HepG2 (cell line): Measurements from ENCODE around the gene RHOBTB1. TPM values are rescaled to one million over a fixed set of nuclear protein-coding genes. Genes with fewer than 3 reads are reported as not detected.

ENCODE experiments used
- ATAC-seq: fragments of 200-7000 bp; cut with Tn5 transposase; 3 replicates; pipeline ENCODE4 v1.9.1; 2020; ENCODE audit warnings: mild to moderate bottlenecking, moderate library complexity
- BruUV-seq: library from RNA; stranded (reverse); fragments of 400-500 nt; replicated peaks from 2 replicates; lab custom pipeline; 2021; lab: Mats Ljungman, UMichigan
- CTCF ChIA-PET: fragments of 300-600 bp; formaldehyde crosslinking; extraction: SDS; loops from one replicate; lab custom pipeline; 2021; ENCODE audit warnings: low total read pairs, inconsistent platforms, low intra/inter-chr PET ratio; lab: Yijun Ruan, JAX
- POLR2A ChIA-PET: fragments of 350-600 bp; sonication (Branson Sonifier 250); formaldehyde crosslinking; loops from one replicate; lab custom pipeline; 2020; ENCODE audit warnings: antibody characterized with exemption, inconsistent platforms; lab: Yijun Ruan, JAX
- DNase-seq: peaks from one replicate; pipeline ENCODE4 v3.0.0-alpha.2; 2015; ENCODE audit warnings: low spot score
- FAIRE-seq: peaks from 3 replicates; lab custom pipeline; 2011; peaks lifted over from hg19 to GRCh38; lab: Jason Lieb, UNC
- H2AFZ ChIP-seq: one replicate; pipeline ENCODE4 v1.6.1; 2011; ENCODE audit warnings: low read length, inconsistent platforms
- H3K27ac ChIP-seq: fragments of 300-600 bp; 3 replicates; pipeline ENCODE4 v1.8.0; 2011; ENCODE audit warnings: mixed run types, mild to moderate bottlenecking, mixed read lengths, low read length, inconsistent platforms; ENCODE audit not compliant: insufficient read depth; ENCODE audit errors: extremely low read length
- H3K27me3 ChIP-seq, 2 experiments: fragments of 200-600 bp in 1 of 2; 2 replicates in 1 of 2; 3 replicates in 1 of 2; pipeline versions ENCODE4 v1.6.0 to v1.8.0; 2011; ENCODE audit warnings: low read length in 2 of 2, mild to moderate bottlenecking in 2 of 2, moderate library complexity in 2 of 2, inconsistent platforms in 1 of 2; ENCODE audit not compliant: insufficient read depth in 2 of 2, control insufficient read depth in 1 of 2
- H3K36me3 ChIP-seq, 2 experiments: fragments of 200-600 bp in 1 of 2; replicated peaks in 1 of 2; 2 replicates in 1 of 2; 3 replicates in 1 of 2; pipeline versions ENCODE4 v1.5.1 to v1.8.0; 2011; ENCODE audit warnings: low read length in 2 of 2, inconsistent platforms in 1 of 2; ENCODE audit not compliant: insufficient read depth in 2 of 2, control insufficient read depth in 1 of 2
- H3K4me1 ChIP-seq: 2 replicates; pipeline ENCODE4 v1.5.1; 2012; ENCODE audit warnings: low read length, inconsistent platforms; ENCODE audit not compliant: insufficient read depth
- H3K4me2 ChIP-seq: 2 replicates; pipeline ENCODE4 v1.6.0; 2011; ENCODE audit warnings: low read depth, low read length, inconsistent platforms
- H3K4me3 ChIP-seq, 3 experiments: fragments of 200-600 bp in 1 of 3; sonication (generic), shearing (Covaris generic) in 1 of 3; replicated peaks in 1 of 3; 2 replicates each; pipeline ENCODE4 v1.5.1; 2011 to 2016; ENCODE audit warnings: low read length in 3 of 3, inconsistent platforms in 2 of 3, low read depth in 2 of 3, mild to moderate bottlenecking in 2 of 3, control low read depth in 1 of 3, mixed read lengths in 1 of 3; ENCODE audit not compliant: insufficient read depth in 1 of 3
- H3K79me2 ChIP-seq: one replicate; pipeline ENCODE4 v1.6.1; 2011; ENCODE audit warnings: low read length, inconsistent platforms; ENCODE audit not compliant: insufficient read depth
- H3K9ac ChIP-seq: 2 replicates; pipeline ENCODE4 v1.6.0; 2011; ENCODE audit warnings: mild to moderate bottlenecking, low read depth, low read length, inconsistent platforms; ENCODE audit not compliant: insufficient read depth
- H3K9me3 ChIP-seq: 2 replicates; pipeline ENCODE4 v1.5.1; 2012; ENCODE audit warnings: mild to moderate bottlenecking, low read length
- H4K20me1 ChIP-seq: 2 replicates; pipeline ENCODE4 v1.6.0; 2011; ENCODE audit warnings: inconsistent platforms, mild to moderate bottlenecking, low read length, moderate library complexity; ENCODE audit not compliant: insufficient read depth
- ATF2 ChIP-seq: sonication (generic); formaldehyde crosslinking; IDR thresholded peaks from 2 replicates; pipeline ENCODE4 v1.4.0; 2020; ENCODE audit warnings: missing genetic modification reagents
- HMGXB3 ChIP-seq: sonication (generic); formaldehyde crosslinking; IDR thresholded peaks from 2 replicates; pipeline ENCODE4 v1.4.0; 2020; ENCODE audit warnings: missing genetic modification reagents, borderline replicate concordance
- IKZF4 ChIP-seq: sonication (generic); formaldehyde crosslinking; IDR thresholded peaks from 2 replicates; pipeline ENCODE4 v1.5.1; 2020; ENCODE audit warnings: borderline replicate concordance, mild to moderate bottlenecking, low read depth, missing genetic modification reagents; ENCODE audit errors: not compliant biosample characterization
- KMT2A ChIP-seq: sonication (generic); formaldehyde crosslinking; IDR thresholded peaks from 2 replicates; pipeline ENCODE4 v1.4.0; 2020; ENCODE audit warnings: missing genetic modification reagents
- NR3C1 ChIP-seq: sonication (generic); formaldehyde crosslinking; IDR thresholded peaks from 2 replicates; pipeline ENCODE4 v1.4.0; 2020; ENCODE audit warnings: missing genetic modification reagents
- SALL1 ChIP-seq: sonication (generic); formaldehyde crosslinking; IDR thresholded peaks from 2 replicates; pipeline ENCODE4 v1.8.0; 2022; ENCODE audit warnings: mild to moderate bottlenecking, missing genetic modification reagents
- SAP130 ChIP-seq: IDR thresholded peaks from 2 replicates; pipeline ENCODE4 v1.6.1; 2016; ENCODE audit warnings: low read depth
- SMAD9 ChIP-seq: sonication (generic); formaldehyde crosslinking; IDR thresholded peaks from 2 replicates; pipeline ENCODE4 v1.5.1; 2020; ENCODE audit warnings: mild to moderate bottlenecking, missing genetic modification reagents
- TCF7L2 ChIP-seq: IDR thresholded peaks from 2 replicates; pipeline ENCODE4 v1.6.1; 2011; ENCODE audit warnings: mild to moderate bottlenecking, low read depth, low read length, moderate library complexity
- XRCC5 ChIP-seq: fragments of 200-400 bp; formaldehyde crosslinking; optimal IDR thresholded peaks from 2 replicates; pipeline ENCODE3; 2017; ENCODE audit warnings: mild to moderate bottlenecking, low read length
- ZFP62 ChIP-seq: sonication (generic); formaldehyde crosslinking; IDR thresholded peaks from 2 replicates; pipeline ENCODE4 v1.4.0; 2020; ENCODE audit warnings: missing genetic modification reagents
- ZNF142 ChIP-seq: sonication (generic); formaldehyde crosslinking; IDR thresholded peaks from 2 replicates; pipeline ENCODE4 v1.4.0; 2020; ENCODE audit warnings: missing genetic modification reagents
- ZNF607 ChIP-seq: sonication (generic); formaldehyde crosslinking; IDR thresholded peaks from 2 replicates; pipeline ENCODE4 v1.5.1; 2020; ENCODE audit warnings: missing genetic modification reagents, mild to moderate bottlenecking, borderline replicate concordance
- ZNF713 ChIP-seq: sonication (generic); formaldehyde crosslinking; IDR thresholded peaks from 2 replicates; pipeline ENCODE4 v1.4.0; 2020; ENCODE audit warnings: mild to moderate bottlenecking, missing genetic modification reagents
- ZSCAN9 ChIP-seq: IDR thresholded peaks from 2 replicates; pipeline ENCODE4 v1.6.1; 2016; ENCODE audit warnings: borderline replicate concordance
- WGBS: methylation state at CpG from one replicate; pipeline ENCODE4 v1.1.6; 2017; ENCODE audit warnings: low lambda C conversion rate; 5-methylcytosine and 5-hydroxymethylcytosine counted together
- in situ Hi-C: cut with HindIII; loops from 2 replicates; pipeline ENCODE4 v1.10.0; 2017; ENCODE audit warnings: low pct_unique_long_range_greater_than_20kb; ENCODE audit not compliant: extremely low pct_ligation_motif_present
- intact Hi-C: fragments of 100-400 bp; cut with micrococcal nuclease; formaldehyde crosslinking; loops from one replicate; pipeline ENCODE4 v1.10.0; 2022; ENCODE audit not compliant: unreplicated experiment
- polyA plus RNA-seq, 8 experiments: library from polyadenylated mRNA; depleted of rRNA in 3 of 8; stranded (reverse) in 7 of 8; unstranded in 1 of 8; fragments of >200 nt; fragmentation: Illumina TruSeq in 4 of 8; extraction: Trizol in 4 of 8; gene quantifications; 2 replicates each; pipeline versions ENCODE4 v1.2.1 to v1.2.3, GENCODE V29; 2011 to 2016; ENCODE audit warnings: low read depth in 4 of 8, missing spikeins in 1 of 8, mixed read lengths in 1 of 8; ENCODE audit not compliant: insufficient read depth in 1 of 8
- total RNA-seq, 5 experiments: library from RNA; depleted of rRNA; stranded (reverse); fragments of >200 nt; fragmentation: Illumina TruSeq; extraction: Trizol; gene quantifications; 2 replicates each; pipeline ENCODE4 v1.2.3, GENCODE V29; 2016; ENCODE audit warnings: low read depth in 1 of 5

RHOBTB1 gene
- total and polyA plus RNA-seq, 2 of the 13 experiments (the other 11 are each of a cell fraction or from before 2014, with no cell fraction given): 18.8 to 59.5 TPM

- ChIA-PET POLR2A (no interaction called here), CTCF (no interaction called here)
- no peak overlapping the region for H3K27ac ChIP-seq
- FAIRE-seq: no peak
- H3K4me3 ChIP-seq: no peak overlapping the region
- H3K4me1 ChIP-seq: peaks cover 26% of the 10 kb centered on the region
- WGBS: 93% methylated on average over 3 of the region's 3 CpGs
- H3K9me3 ChIP-seq: no peaks in the 10 kb centered on the region
- intact Hi-C loops (loop anchor here (5.0 kb wide), 1 partner anchor 33 kb away; no protein-coding TSS in a partner anchor), in situ Hi-C loops (no loop called here)
- no peaks in the 10 kb centered on the region for H3K79me2 ChIP-seq
- ATAC-seq: no peak
- H3K27me3 ChIP-seq: no peaks in the 10 kb centered on the region; a peak in 1 of 5 replicates
- BruUV-seq: no TSS peak
- no peak for DNase-seq
- H2AFZ ChIP-seq: no peak overlapping the region
- H4K20me1 ChIP-seq: no peaks in the 10 kb centered on the region
- H3K9ac ChIP-seq: no peak overlapping the region
- H3K4me2 ChIP-seq: no peak overlapping the region
- peaks cover 1 to 11% of the 10 kb centered on the region in 2 experiments; a peak in 3 of 5 replicates for H3K36me3 ChIP-seq
- TF ChIP-seq XRCC5 (no peak), SAP130 (no peak), ZNF607 (no peak), ZFP62 (CRISPR knock-in tag) (no peak), SALL1 (CRISPR knock-in tag) (no peak), TCF7L2 (no peak), ZNF142 (CRISPR knock-in tag) (no peak), ZNF713 (CRISPR knock-in tag) (no peak), ZSCAN9 (CRISPR knock-in tag) (no peak), NR3C1 (CRISPR knock-in tag) (no peak), SMAD9 (CRISPR knock-in tag) (no peak), ATF2 (CRISPR knock-in tag) (no peak), HMGXB3 (CRISPR knock-in tag) (no peak), KMT2A (CRISPR knock-in tag) (no peak), IKZF4 (CRISPR knock-in tag) (no peak)
Measured at GRCh38 chr10:60940446-60940845, 3.5 kb downstream of the RHOBTB1 start.
